ENCODE results near the gene MON1B. TPM values are rescaled to one million over a fixed set of nuclear protein-coding genes. Genes with fewer than 3 reads are reported as not detected.

MON1B gene
- total and polyA plus RNA-seq, 2 of the 13 experiments (the other 11 are each of a cell fraction or from before 2014, with no cell fraction given), result 13.4 to 15.6 TPM

GRCh38 chr16:77190478-77191258 lies at the start of gene MON1B (continued):
- TF ChIP-seq CENPBD1 (CRISPR knock-in tag; IDR thresholded peaks at IDR 0.05; ENCODE audit: borderline replicate concordance, low read depth), result no peak; the same call in 1 of the 2 replicates
- peak; percentile 91 for TF ChIP-seq CREB1 (IDR thresholded peaks at IDR 0.05)
- peak; percentile 96 for TF ChIP-seq CREB1 (CRISPR knock-in tag; IDR thresholded peaks at IDR 0.05)
- 0 out of 2 replicates have a peak, but pooled peaks have one; percentile 9 for TF ChIP-seq ZNF766 (CRISPR knock-in tag; IDR thresholded peaks at IDR 0.05; ENCODE audit: borderline replicate concordance)
- peak; percentile 62; the same call in 1 of the 2 replicates for TF ChIP-seq PITX1 (CRISPR knock-in tag; IDR thresholded peaks at IDR 0.05)
- TF ChIP-seq ZNF205 (CRISPR knock-in tag; IDR thresholded peaks at IDR 0.05), result 0 out of 2 replicates have a peak, but pooled peaks have one; percentile 11
- TF ChIP-seq BRF2 (CRISPR knock-in tag; IDR thresholded peaks at IDR 0.05), result 0 out of 2 replicates have a peak, but pooled peaks have one; percentile 2
- peak; percentile 97 for TF ChIP-seq SAP130 (CRISPR knock-in tag; IDR thresholded peaks at IDR 0.05; ENCODE audit: low read depth)
- TF ChIP-seq ZNF780A (CRISPR knock-in tag; IDR thresholded peaks at IDR 0.05), result no peak
- peak; percentile 64; the same call in 1 of the 2 replicates for TF ChIP-seq ARNT2 (CRISPR knock-in tag; IDR thresholded peaks at IDR 0.05; ENCODE audit: low read depth)
- peak; percentile 30; the same call in 1 of the 2 replicates for TF ChIP-seq HCFC1 (IDR thresholded peaks at IDR 0.05; ENCODE audit: low read depth, low read length)
- TF ChIP-seq KMT2B (CRISPR knock-in tag; IDR thresholded peaks at IDR 0.05), result peak; percentile 83
- peak; percentile 30 to 82 for TF ChIP-seq HMGXB4 (CRISPR knock-in tag; IDR thresholded peaks at IDR 0.05; ENCODE audit: borderline replicate concordance in 1 of 2, low read depth in 1 of 2)
- peak; percentile 56; the same call in 1 of the 2 replicates for TF ChIP-seq LBX2 (CRISPR knock-in tag; IDR thresholded peaks at IDR 0.05; ENCODE audit: borderline replicate concordance)
- TF ChIP-seq NFATC3 (CRISPR knock-in tag; IDR thresholded peaks at IDR 0.05), result no peak; the same call in 1 of the 2 replicates
- TF ChIP-seq NBN (conservative IDR thresholded peaks at IDR 0.05), result no peak
- TF ChIP-seq PRDM10 (CRISPR knock-in tag; IDR thresholded peaks at IDR 0.05; ENCODE audit: low read depth), result peak; percentile 71
- TF ChIP-seq TFE3 (CRISPR knock-in tag; IDR thresholded peaks at IDR 0.05), result no peak
